ENCODE measurements around the gene SERTAD1.
A peak's percentile ranks its signal among the peaks of the same experiment; 100 is the strongest.
"Not testable (repeated sequence)": the region's sequence is repeated elsewhere in the genome, so short reads cannot be mapped to it uniquely, and the experiment has no call there.

SERTAD1 gene

GRCh38 chr19:40466219-40466984 lies 40.6 kb upstream of the SERTAD1 start:
- TF ChIP-seq, protein P1, sequence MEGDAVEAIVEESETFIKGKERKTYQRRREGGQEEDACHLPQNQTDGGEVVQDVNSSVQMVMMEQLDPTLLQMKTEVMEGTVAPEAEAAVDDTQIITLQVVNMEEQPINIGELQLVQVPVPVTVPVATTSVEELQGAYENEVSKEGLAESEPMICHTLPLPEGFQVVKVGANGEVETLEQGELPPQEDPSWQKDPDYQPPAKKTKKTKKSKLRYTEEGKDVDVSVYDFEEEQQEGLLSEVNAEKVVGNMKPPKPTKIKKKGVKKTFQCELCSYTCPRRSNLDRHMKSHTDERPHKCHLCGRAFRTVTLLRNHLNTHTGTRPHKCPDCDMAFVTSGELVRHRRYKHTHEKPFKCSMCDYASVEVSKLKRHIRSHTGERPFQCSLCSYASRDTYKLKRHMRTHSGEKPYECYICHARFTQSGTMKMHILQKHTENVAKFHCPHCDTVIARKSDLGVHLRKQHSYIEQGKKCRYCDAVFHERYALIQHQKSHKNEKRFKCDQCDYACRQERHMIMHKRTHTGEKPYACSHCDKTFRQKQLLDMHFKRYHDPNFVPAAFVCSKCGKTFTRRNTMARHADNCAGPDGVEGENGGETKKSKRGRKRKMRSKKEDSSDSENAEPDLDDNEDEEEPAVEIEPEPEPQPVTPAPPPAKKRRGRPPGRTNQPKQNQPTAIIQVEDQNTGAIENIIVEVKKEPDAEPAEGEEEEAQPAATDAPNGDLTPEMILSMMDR (IDR thresholded peaks at IDR 0.05) = no peak
- DNase-seq (ENCODE audit: low spot score) = no peak
- H3K4me3 ChIP-seq = peak overlapping the region; percentile 81
- peak overlapping the region; percentile 86 to 92 for H3K27ac ChIP-seq

DNA sequence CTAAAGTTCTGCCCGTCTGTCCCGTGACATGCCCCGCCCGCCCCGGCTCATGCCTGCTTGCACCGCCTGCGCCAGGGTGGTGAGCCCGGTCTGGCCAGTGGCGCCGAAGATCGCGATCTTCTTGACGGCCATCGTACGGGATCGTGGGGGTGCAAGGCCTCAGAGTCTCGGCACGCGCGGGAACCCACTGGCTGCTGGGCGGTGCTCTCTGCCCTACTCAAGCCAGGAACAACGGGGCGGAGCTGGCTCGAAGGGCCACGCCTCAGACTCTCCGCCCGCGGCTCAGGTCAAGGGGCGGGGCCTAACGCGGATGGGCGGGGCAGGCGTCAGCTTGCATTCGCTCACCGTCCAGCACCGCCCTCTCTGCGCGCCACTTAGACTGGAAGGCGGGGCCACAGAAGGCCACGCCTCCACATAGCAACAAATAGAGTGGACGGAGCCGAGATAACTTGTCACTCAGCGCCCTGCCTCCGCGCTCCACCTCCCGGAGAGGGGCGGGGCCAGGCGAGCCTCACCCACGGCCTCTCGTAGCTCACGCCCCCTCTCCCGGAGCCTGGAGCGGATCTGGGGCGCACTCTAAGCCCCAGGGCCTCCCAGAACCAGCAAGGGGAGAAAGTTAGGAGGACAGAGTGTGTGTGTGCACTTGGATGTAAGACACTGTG lies 39.9 kb upstream of the SERTAD1 start, which contains the start of gene BLVRB:
TSS of gene BLVRB (minus strand) at position 189 of the 662 bp plus-strand sequence. CDS start at position 132, 57 bp downstream.
- DNase-seq (ENCODE audit: low spot score) = peak; percentile 100
- Histone ChIP-seq H3K27ac (peak within 1 kb of the TSS; percentile 92 to 93), H3K4me3 (peak within 1 kb of the TSS; percentile 81)
- TF ChIP-seq, protein P1 (IDR thresholded peaks at IDR 0.05) = no peak

DNA sequence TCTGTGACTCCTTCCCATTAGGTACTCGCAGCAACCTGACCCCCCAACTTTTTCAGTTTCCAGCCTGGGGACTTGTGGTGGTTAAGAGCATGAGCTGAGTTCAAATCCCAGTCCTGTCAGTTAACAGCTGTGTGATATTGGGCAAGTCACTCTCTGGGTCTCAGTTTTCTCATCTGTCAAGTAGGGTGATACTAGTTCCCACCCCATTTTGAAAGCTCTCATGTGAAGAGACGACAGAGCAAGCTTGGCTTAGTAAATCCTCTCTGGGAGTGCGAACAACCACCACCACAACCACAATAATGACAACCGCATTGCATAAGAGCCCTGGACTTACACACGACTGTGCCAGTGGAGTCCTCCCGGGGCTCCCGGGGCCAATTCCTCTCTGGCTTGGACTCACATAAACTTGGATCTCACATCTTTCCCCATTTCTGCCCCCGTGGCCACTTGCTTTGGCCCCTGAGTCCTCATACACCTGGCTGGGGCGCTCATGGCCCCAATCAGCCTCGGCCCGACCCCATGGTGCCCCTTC lies 39.3 kb upstream of the SERTAD1 start:
- TF ChIP-seq, protein P1 (IDR thresholded peaks at IDR 0.05) = no peak
- H3K27ac ChIP-seq = peak overlapping the region; percentile 92 to 93
- H3K4me3 ChIP-seq = peak overlapping the region; percentile 81
- DNase-seq (ENCODE audit: low spot score) = no peak

- H3K4me3 ChIP-seq = peak overlapping the region; percentile 81
- TF ChIP-seq, protein P1 (IDR thresholded peaks at IDR 0.05) = peak; percentile 82
- peak overlapping the region; percentile 92 to 93 for H3K27ac ChIP-seq
- peak; percentile 88 for DNase-seq (ENCODE audit: low spot score)
Observed at GRCh38 chr19:40464059-40465024, 38.5 kb upstream of the SERTAD1 start.

GRCh38 chr19:40463587-40464037 lies 37.8 kb upstream of the SERTAD1 start:
- peak overlapping the region; percentile 81 for H3K4me3 ChIP-seq

GRCh38 chr19:40461669-40462221 lies 36.0 kb upstream of the SERTAD1 start:
- TF ChIP-seq, protein P1 (IDR thresholded peaks at IDR 0.05) = no peak
- no peak for DNase-seq (ENCODE audit: low spot score)
- Histone ChIP-seq H3K4me3 (no peak overlapping the region), H3K27ac (peak overlapping the region in 1 of 2 donors; percentile 46)

More at GRCh38 chr19:40463587-40464037, 37.8 kb upstream of the SERTAD1 start:
- DNase-seq (ENCODE audit: low spot score) = not testable (repeated sequence)
- peak overlapping the region; percentile 82 to 92 for H3K27ac ChIP-seq

Data from coronary artery (tissue), 2 donors.